Measurements from ENCODE around the gene RLBP1.

RLBP1 gene

GRCh38 chr15:89194608-89195007 lies 26.8 kb downstream of the RLBP1 start:
- Histone ChIP-seq H3K27ac (ENCODE audit: low read depth, low read length) (no peak overlapping the region), H3K4me1 (ENCODE audit: control insufficient read depth, insufficient read depth, low read length) (peaks cover 29% of the 10 kb centered on the region), H3K4me3 (ENCODE audit: low read depth, low read length) (no peak overlapping the region), H3K27me3 (ENCODE audit: control insufficient read depth, insufficient read depth, low read length) (no peaks in the 10 kb centered on the region), H3K36me3 (ENCODE audit: control insufficient read depth, insufficient read depth, low read length) (peaks cover 20% of the 10 kb centered on the region), H3K9me3 (ENCODE audit: control insufficient read depth, insufficient read depth, low read length) (no peaks in the 10 kb centered on the region), H3K9ac (ENCODE audit: low read depth, low read length) (no peak overlapping the region)

GRCh38 chr15:89192766-89193165 lies 28.6 kb downstream of the RLBP1 start:
- no peak overlapping the region for H3K9ac ChIP-seq (ENCODE audit: low read depth, low read length)
- H3K4me3 ChIP-seq (ENCODE audit: low read depth, low read length), result no peak overlapping the region
- peaks cover 11% of the 10 kb centered on the region for H3K4me1 ChIP-seq (ENCODE audit: control insufficient read depth, insufficient read depth, low read length)
- H3K9me3 ChIP-seq (ENCODE audit: control insufficient read depth, insufficient read depth, low read length), result no peaks in the 10 kb centered on the region
- no peaks in the 10 kb centered on the region for H3K27me3 ChIP-seq (ENCODE audit: control insufficient read depth, insufficient read depth, low read length)
- peaks cover 20% of the 10 kb centered on the region for H3K36me3 ChIP-seq (ENCODE audit: control insufficient read depth, insufficient read depth, low read length)
- no peak overlapping the region for H3K27ac ChIP-seq (ENCODE audit: low read depth, low read length)

DNA sequence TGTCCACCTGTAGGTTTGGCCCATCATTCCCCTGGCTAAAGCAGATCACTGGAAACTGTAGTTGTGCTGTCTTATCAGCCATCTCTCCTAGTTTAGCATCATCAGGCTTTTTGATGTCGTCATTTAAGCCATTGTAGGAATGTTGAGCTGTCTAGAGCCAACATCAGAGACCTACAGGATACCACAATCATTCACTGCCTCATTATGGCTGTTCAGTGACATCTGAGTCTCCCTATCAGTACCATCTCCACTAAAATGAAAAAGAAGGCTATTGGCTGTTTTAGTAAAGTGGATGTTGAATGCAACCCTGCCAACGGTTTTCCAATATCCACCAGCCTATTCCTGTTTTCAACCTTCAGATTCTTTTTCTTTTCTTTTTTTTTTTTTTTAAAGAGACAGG lies 29.2 kb downstream of the RLBP1 start:
- no peak overlapping the region for H3K4me3 ChIP-seq (ENCODE audit: low read depth, low read length)
- no peak overlapping the region for H3K9ac ChIP-seq (ENCODE audit: low read depth, low read length)
- peaks cover 20% of the 10 kb centered on the region for H3K36me3 ChIP-seq (ENCODE audit: control insufficient read depth, insufficient read depth, low read length)
- no peaks in the 10 kb centered on the region for H3K9me3 ChIP-seq (ENCODE audit: control insufficient read depth, insufficient read depth, low read length)
- H3K4me1 ChIP-seq (ENCODE audit: control insufficient read depth, insufficient read depth, low read length), result peaks cover 4% of the 10 kb centered on the region
- no peaks in the 10 kb centered on the region for H3K27me3 ChIP-seq (ENCODE audit: control insufficient read depth, insufficient read depth, low read length)
- H3K27ac ChIP-seq (ENCODE audit: low read depth, low read length), result no peak overlapping the region

GRCh38 chr15:89187986-89188514 lies 33.3 kb downstream of the RLBP1 start:
- no peak overlapping the region for H3K9ac ChIP-seq (ENCODE audit: low read depth, low read length)
- H3K27me3 ChIP-seq (ENCODE audit: control insufficient read depth, insufficient read depth, low read length), result no peaks in the 10 kb centered on the region
- no peaks in the 10 kb centered on the region for H3K9me3 ChIP-seq (ENCODE audit: control insufficient read depth, insufficient read depth, low read length)
- peaks cover 16% of the 10 kb centered on the region for H3K36me3 ChIP-seq (ENCODE audit: control insufficient read depth, insufficient read depth, low read length)
- no peak overlapping the region for H3K4me3 ChIP-seq (ENCODE audit: low read depth, low read length)
- no peak overlapping the region for H3K27ac ChIP-seq (ENCODE audit: low read depth, low read length)
- no peaks in the 10 kb centered on the region for H3K4me1 ChIP-seq (ENCODE audit: control insufficient read depth, insufficient read depth, low read length)

DNA sequence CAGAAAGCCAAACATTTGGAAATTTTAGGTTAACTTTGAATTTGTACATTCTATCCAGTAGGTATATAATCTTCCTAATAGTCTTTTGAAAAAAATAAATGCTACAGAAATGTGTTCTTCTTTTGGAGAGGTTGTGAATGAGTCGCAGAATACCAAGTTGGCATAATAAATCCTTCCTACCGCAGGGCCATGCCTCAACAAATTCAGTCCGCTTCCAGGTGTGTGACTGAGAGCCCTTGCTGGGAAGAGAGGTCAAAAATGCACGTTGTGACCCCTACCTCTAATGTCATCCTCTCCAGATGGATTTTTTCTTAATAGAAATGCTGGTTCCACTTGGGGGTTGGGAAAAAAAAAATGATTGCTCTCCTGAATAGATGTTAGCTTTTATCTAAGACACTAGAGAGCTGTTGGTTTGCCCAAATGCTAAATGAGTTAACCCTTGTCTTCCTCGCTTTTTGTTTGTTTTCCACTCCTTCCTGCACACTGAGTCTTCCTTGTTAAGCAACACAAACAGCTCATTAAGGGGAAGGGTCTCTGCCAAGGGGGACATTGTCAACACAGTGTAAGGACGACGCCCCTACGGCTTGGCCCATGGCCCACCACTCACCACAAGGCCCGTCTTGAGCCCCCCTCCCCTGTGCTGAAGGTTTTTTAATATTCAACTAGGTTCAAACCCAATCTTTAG lies 33.9 kb downstream of the RLBP1 start:
- H3K27ac ChIP-seq (ENCODE audit: low read depth, low read length), result no peak overlapping the region
- H3K4me3 ChIP-seq (ENCODE audit: low read depth, low read length), result no peak overlapping the region
- no peaks in the 10 kb centered on the region for H3K4me1 ChIP-seq (ENCODE audit: control insufficient read depth, insufficient read depth, low read length)
- H3K27me3 ChIP-seq (ENCODE audit: control insufficient read depth, insufficient read depth, low read length), result no peaks in the 10 kb centered on the region
- no peak overlapping the region for H3K9ac ChIP-seq (ENCODE audit: low read depth, low read length)
- H3K36me3 ChIP-seq (ENCODE audit: control insufficient read depth, insufficient read depth, low read length), result peaks cover 11% of the 10 kb centered on the region
- H3K9me3 ChIP-seq (ENCODE audit: control insufficient read depth, insufficient read depth, low read length), result no peaks in the 10 kb centered on the region

DNA sequence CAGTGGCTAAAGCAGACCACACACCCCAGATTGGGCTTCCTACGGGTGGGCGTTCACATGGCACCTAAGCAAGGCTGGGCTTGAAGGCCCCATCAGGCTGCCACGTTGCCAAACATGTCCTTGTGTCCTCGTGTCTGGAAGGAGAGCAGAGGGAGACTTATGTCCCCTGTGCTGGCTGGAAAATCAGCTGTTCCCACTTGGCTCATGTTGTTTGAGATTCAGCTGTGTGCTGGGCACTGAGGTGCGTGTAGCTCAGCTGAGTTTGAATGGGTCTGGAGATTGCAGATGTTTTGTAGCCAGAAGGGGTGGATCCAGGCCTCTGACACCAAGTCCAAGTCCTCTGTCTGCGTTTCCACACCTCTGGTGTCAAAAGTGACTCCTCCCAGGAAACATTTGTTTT lies 34.6 kb downstream of the RLBP1 start:
- no peaks in the 10 kb centered on the region for H3K27me3 ChIP-seq (ENCODE audit: control insufficient read depth, insufficient read depth, low read length)
- H3K4me1 ChIP-seq (ENCODE audit: control insufficient read depth, insufficient read depth, low read length), result no peaks in the 10 kb centered on the region
- peaks cover 7% of the 10 kb centered on the region for H3K36me3 ChIP-seq (ENCODE audit: control insufficient read depth, insufficient read depth, low read length)
- H3K9me3 ChIP-seq (ENCODE audit: control insufficient read depth, insufficient read depth, low read length), result no peaks in the 10 kb centered on the region
- no peak overlapping the region for H3K27ac ChIP-seq (ENCODE audit: low read depth, low read length)
- no peak overlapping the region for H3K4me3 ChIP-seq (ENCODE audit: low read depth, low read length)
- H3K9ac ChIP-seq (ENCODE audit: low read depth, low read length), result no peak overlapping the region

GRCh38 chr15:89184886-89185526 lies 36.4 kb downstream of the RLBP1 start:
- no peaks in the 10 kb centered on the region; the same call in 1 of the 2 replicates for H3K36me3 ChIP-seq (ENCODE audit: control insufficient read depth, insufficient read depth, low read length)
- no peak overlapping the region for H3K4me3 ChIP-seq (ENCODE audit: low read depth, low read length)
- no peaks in the 10 kb centered on the region for H3K4me1 ChIP-seq (ENCODE audit: control insufficient read depth, insufficient read depth, low read length)

GRCh38 chr15:89184357-89184756 lies 37.0 kb downstream of the RLBP1 start:
- H3K36me3 ChIP-seq (ENCODE audit: control insufficient read depth, insufficient read depth, low read length), result no peaks in the 10 kb centered on the region; the same call in 1 of the 2 replicates
- no peaks in the 10 kb centered on the region for H3K27me3 ChIP-seq (ENCODE audit: control insufficient read depth, insufficient read depth, low read length)
- H3K9ac ChIP-seq (ENCODE audit: low read depth, low read length), result no peak overlapping the region
- no peak overlapping the region for H3K4me3 ChIP-seq (ENCODE audit: low read depth, low read length)
- no peaks in the 10 kb centered on the region for H3K9me3 ChIP-seq (ENCODE audit: control insufficient read depth, insufficient read depth, low read length)
- no peak overlapping the region for H3K27ac ChIP-seq (ENCODE audit: low read depth, low read length)
- H3K4me1 ChIP-seq (ENCODE audit: control insufficient read depth, insufficient read depth, low read length), result no peaks in the 10 kb centered on the region

More at GRCh38 chr15:89184886-89185526, 36.4 kb downstream of the RLBP1 start:
- Histone ChIP-seq H3K27me3 (ENCODE audit: control insufficient read depth, insufficient read depth, low read length) (no peaks in the 10 kb centered on the region), H3K27ac (ENCODE audit: low read depth, low read length) (no peak overlapping the region), H3K9ac (ENCODE audit: low read depth, low read length) (no peak overlapping the region), H3K9me3 (ENCODE audit: control insufficient read depth, insufficient read depth, low read length) (no peaks in the 10 kb centered on the region)

DNA sequence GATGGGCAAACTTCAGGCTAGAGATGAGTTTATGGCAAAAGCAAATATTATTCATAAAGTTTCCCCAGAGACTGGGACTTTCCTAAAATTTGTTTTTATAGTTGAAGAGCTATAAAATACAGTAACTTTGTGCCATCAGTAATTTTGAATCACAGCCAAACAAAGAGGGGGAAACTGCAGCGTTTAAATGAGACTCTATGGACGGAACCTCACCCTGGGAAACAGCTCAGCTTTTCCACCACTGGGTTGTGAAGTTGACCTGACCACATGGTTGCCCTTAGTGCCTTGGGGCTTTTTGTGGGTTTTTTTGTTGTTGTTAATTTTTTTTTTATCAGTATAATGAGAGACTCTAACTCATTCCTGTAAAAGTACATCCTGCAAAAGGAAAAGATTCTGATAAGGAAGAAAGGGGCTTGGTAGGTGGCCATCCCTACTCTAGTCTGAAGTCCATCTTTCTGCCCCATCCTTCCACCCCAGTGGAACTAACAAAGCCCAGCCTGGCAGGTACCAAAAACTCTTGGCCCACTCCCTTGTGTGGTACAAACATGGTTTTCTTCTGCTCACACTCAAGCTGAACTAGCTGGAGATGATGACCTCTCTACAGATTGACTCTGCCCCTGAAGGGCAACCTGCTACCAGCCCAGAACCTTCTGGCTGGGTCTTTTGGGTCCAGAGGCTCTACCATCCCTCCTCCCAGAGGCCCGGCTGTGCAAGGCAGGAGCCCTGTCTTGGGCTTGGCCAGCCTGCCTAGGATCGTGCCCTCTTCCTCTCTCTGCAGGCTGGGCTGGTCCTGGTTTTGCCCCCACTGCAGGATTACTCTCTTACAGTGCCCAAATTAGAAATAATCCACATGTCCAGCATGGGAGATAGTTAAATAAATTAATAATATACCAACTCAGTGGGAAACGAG lies 41.2 kb downstream of the RLBP1 start:
- no peaks in the 10 kb centered on the region for H3K9me3 ChIP-seq (ENCODE audit: control insufficient read depth, insufficient read depth, low read length)
- no peak overlapping the region for H3K4me3 ChIP-seq (ENCODE audit: low read depth, low read length)
- no peaks in the 10 kb centered on the region for H3K36me3 ChIP-seq (ENCODE audit: control insufficient read depth, insufficient read depth, low read length)
- no peak overlapping the region for H3K9ac ChIP-seq (ENCODE audit: low read depth, low read length)
- no peaks in the 10 kb centered on the region for H3K27me3 ChIP-seq (ENCODE audit: control insufficient read depth, insufficient read depth, low read length)
- no peaks in the 10 kb centered on the region for H3K4me1 ChIP-seq (ENCODE audit: control insufficient read depth, insufficient read depth, low read length)
- no peak overlapping the region for H3K27ac ChIP-seq (ENCODE audit: low read depth, low read length)

- Histone ChIP-seq H3K9me3 (ENCODE audit: control insufficient read depth, insufficient read depth, low read length) (no peaks in the 10 kb centered on the region), H3K36me3 (ENCODE audit: control insufficient read depth, insufficient read depth, low read length) (no peaks in the 10 kb centered on the region), H3K9ac (ENCODE audit: low read depth, low read length) (no peak overlapping the region), H3K27me3 (ENCODE audit: control insufficient read depth, insufficient read depth, low read length) (no peaks in the 10 kb centered on the region), H3K27ac (ENCODE audit: low read depth, low read length) (no peak overlapping the region), H3K4me1 (ENCODE audit: control insufficient read depth, insufficient read depth, low read length) (no peaks in the 10 kb centered on the region), H3K4me3 (ENCODE audit: low read depth, low read length) (no peak overlapping the region)
Measured at GRCh38 chr15:89178307-89178977, 42.9 kb downstream of the RLBP1 start.

All from HUES48 (cell line).